ENCODE measurements around the gene ASTN2. TPM values are rescaled to one million over a fixed set of nuclear protein-coding genes. Genes with fewer than 3 reads are reported as not detected.

ASTN2 gene
- polyA plus RNA-seq, 2 of the 4 experiments (the other 2 are of a cell fraction): 5.8 to 11.6 TPM

GRCh38 chr9:116928289-116928688, 486.6 kb downstream of the ASTN2 start:
- Histone ChIP-seq H3K4me1 (no peaks in the 10 kb centered on the region), H3K4me3 (no peak overlapping the region), H3K4me2 (no peak overlapping the region), H3K27ac (no peak overlapping the region), H3K9me3 (no peaks in the 10 kb centered on the region)
- no peak for FAIRE-seq
- CTCF ChIA-PET: interaction anchor here (0.8 to 1.0 kb wide), 2 partner anchors 13 to 119 kb away, joined by 3 read pairs; no protein-coding TSS in a partner anchor
- POLR2A ChIA-PET: no interaction called here
- TF ChIP-seq RNF2 (IDR thresholded peaks at IDR 0.05; ENCODE audit: borderline replicate concordance, low read depth): no peak
- TF ChIP-seq, protein P1, sequence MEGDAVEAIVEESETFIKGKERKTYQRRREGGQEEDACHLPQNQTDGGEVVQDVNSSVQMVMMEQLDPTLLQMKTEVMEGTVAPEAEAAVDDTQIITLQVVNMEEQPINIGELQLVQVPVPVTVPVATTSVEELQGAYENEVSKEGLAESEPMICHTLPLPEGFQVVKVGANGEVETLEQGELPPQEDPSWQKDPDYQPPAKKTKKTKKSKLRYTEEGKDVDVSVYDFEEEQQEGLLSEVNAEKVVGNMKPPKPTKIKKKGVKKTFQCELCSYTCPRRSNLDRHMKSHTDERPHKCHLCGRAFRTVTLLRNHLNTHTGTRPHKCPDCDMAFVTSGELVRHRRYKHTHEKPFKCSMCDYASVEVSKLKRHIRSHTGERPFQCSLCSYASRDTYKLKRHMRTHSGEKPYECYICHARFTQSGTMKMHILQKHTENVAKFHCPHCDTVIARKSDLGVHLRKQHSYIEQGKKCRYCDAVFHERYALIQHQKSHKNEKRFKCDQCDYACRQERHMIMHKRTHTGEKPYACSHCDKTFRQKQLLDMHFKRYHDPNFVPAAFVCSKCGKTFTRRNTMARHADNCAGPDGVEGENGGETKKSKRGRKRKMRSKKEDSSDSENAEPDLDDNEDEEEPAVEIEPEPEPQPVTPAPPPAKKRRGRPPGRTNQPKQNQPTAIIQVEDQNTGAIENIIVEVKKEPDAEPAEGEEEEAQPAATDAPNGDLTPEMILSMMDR (IDR thresholded peaks at IDR 0.05): no peak
- TF ChIP-seq GATA3 (IDR thresholded peaks at IDR 0.05; ENCODE audit: borderline replicate concordance): no peak
- TF ChIP-seq HEYL (CRISPR knock-in tag; IDR thresholded peaks at IDR 0.05): no peak
- no peak for TF ChIP-seq HES2 (IDR thresholded peaks at IDR 0.05)
- no peak for TF ChIP-seq ZSCAN20 (CRISPR knock-in tag; IDR thresholded peaks at IDR 0.05)
- TF ChIP-seq, protein P2, sequence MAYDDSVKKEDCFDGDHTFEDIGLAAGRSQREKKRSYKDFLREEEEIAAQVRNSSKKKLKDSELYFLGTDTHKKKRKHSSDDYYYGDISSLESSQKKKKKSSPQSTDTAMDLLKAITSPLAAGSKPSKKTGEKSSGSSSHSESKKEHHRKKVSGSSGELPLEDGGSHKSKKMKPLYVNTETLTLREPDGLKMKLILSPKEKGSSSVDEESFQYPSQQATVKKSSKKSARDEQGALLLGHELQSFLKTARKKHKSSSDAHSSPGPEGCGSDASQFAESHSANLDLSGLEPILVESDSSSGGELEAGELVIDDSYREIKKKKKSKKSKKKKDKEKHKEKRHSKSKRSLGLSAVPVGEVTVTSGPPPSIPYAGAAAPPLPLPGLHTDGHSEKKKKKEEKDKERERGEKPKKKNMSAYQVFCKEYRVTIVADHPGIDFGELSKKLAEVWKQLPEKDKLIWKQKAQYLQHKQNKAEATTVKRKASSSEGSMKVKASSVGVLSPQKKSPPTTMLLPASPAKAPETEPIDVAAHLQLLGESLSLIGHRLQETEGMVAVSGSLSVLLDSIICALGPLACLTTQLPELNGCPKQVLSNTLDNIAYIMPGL (CRISPR knock-in tag; IDR thresholded peaks at IDR 0.05; ENCODE audit: borderline replicate concordance): no peak
- TF ChIP-seq SMC3 (IDR thresholded peaks at IDR 0.05): no peak
- no peak for TF ChIP-seq JUN (IDR thresholded peaks at IDR 0.05)
- no peak for TF ChIP-seq MAFK (IDR thresholded peaks at IDR 0.05; ENCODE audit: partially characterized antibody)
- no peak for TF ChIP-seq ELK1 (IDR thresholded peaks at IDR 0.05; ENCODE audit: low read depth, low read length)
- no peak for TF ChIP-seq EP300 (IDR thresholded peaks at IDR 0.05)
- TF ChIP-seq POLR2AphosphoS2 (conservative IDR thresholded peaks at IDR 0.05; ENCODE audit: low read length): no peak
- 42% methylated on average over 2 of the region's 2 CpGs for WGBS (ENCODE audit: missing lambda C conversion rate)
- no peak for DNase-seq (ENCODE audit: low read depth in 1 of 2, low spot score in 1 of 2)
- no peak for ATAC-seq

- ATAC-seq (no peak), FAIRE-seq (no peak), DNase-seq (ENCODE audit: low read depth in 1 of 2, low spot score in 1 of 2) (no peak)
- no peak overlapping the region for H3K4me2 ChIP-seq
- no peak overlapping the region for H3K4me3 ChIP-seq
- H3K9me3 ChIP-seq: no peaks in the 10 kb centered on the region
- 31% methylated on average over 3 of the region's 3 CpGs for WGBS (ENCODE audit: missing lambda C conversion rate)
- ChIA-PET CTCF (interaction anchor here (1.0 kb wide), 1 partner anchor 14 kb away, joined by 3 read pairs; no protein-coding TSS in a partner anchor), POLR2A (no interaction called here)
- no peak overlapping the region for H3K27ac ChIP-seq
- H3K4me1 ChIP-seq: no peaks in the 10 kb centered on the region
- TF ChIP-seq FOSB (CRISPR knock-in tag; IDR thresholded peaks at IDR 0.05): no peak
- no peak for TF ChIP-seq ZFP36 (IDR thresholded peaks at IDR 0.05; ENCODE audit: borderline replicate concordance, partially characterized antibody)
- TF ChIP-seq SREBF2 (IDR thresholded peaks at IDR 0.05): no peak
- no peak for TF ChIP-seq SMC3 (IDR thresholded peaks at IDR 0.05)
- TF ChIP-seq MAFK (IDR thresholded peaks at IDR 0.05; ENCODE audit: partially characterized antibody): no peak
- no peak for TF ChIP-seq MAZ (IDR thresholded peaks at IDR 0.05; ENCODE audit: borderline replicate concordance, low read depth, low read length)
These were observed 487.1 kb downstream of the ASTN2 start for GRCh38 chr9:116927726-116928125.

DNA sequence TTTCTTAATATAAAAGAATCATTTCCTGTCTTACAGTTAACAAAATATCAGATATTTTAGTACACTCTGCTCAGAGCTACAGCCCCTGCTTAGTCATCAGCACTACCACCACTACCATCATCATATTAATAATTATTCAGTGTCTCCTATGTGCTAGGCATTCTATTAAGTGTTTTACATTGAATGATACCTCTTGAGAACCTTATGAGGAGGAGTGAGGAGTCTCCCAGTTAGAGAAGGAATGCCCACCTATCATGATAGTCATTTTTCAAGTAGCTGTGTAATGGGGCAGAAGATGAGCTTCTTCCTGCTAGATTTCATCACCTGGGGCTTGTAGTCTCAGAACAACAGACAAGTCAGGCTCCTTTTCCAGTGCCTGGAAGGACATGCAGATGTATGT, 489.7 kb downstream of the ASTN2 start:
- no peaks in the 10 kb centered on the region for H3K4me1 ChIP-seq
- no peak for ATAC-seq
- no peak for DNase-seq (ENCODE audit: low read depth in 1 of 2, low spot score in 1 of 2)
- no peak for FAIRE-seq
- no peak overlapping the region for H3K4me2 ChIP-seq
- no peaks in the 10 kb centered on the region for H3K9me3 ChIP-seq
- TF ChIP-seq ESRRA (IDR thresholded peaks at IDR 0.05; ENCODE audit: borderline replicate concordance, low read length) (no peak), TP53 (CRISPR knock-in tag; IDR thresholded peaks at IDR 0.05) (no peak), ZFP36 (IDR thresholded peaks at IDR 0.05; ENCODE audit: borderline replicate concordance, partially characterized antibody) (no peak), HDAC2 (IDR thresholded peaks at IDR 0.05) (no peak), ZC3H11A (IDR thresholded peaks at IDR 0.05) (no peak), CEBPB (IDR thresholded peaks at IDR 0.05) (no peak), RNF2 (IDR thresholded peaks at IDR 0.05; ENCODE audit: borderline replicate concordance, low read depth) (no peak), POLR2AphosphoS2 (conservative IDR thresholded peaks at IDR 0.05; ENCODE audit: low read length) (no peak), RFX5 (IDR thresholded peaks at IDR 0.05) (no peak), MAZ (IDR thresholded peaks at IDR 0.05; ENCODE audit: borderline replicate concordance, low read depth, low read length) (no peak)
- TF ChIP-seq, protein P2 (CRISPR knock-in tag; IDR thresholded peaks at IDR 0.05; ENCODE audit: borderline replicate concordance): no peak
- ChIA-PET CTCF (no interaction called here), POLR2A (no interaction called here)
- H3K27ac ChIP-seq: no peak overlapping the region
- no peak overlapping the region for H3K4me3 ChIP-seq
